Spinal cord (tissue), 10 donors: ENCODE results near the gene FGF19. TPM values are rescaled to one million over a fixed set of nuclear protein-coding genes. Genes with fewer than 3 reads are reported as not detected.

ENCODE experiments used
- DNase-seq, 6 donors: peaks; one replicate each; pipeline versions ENCODE4 v3.0.0 to v3.0.0-alpha.2; 2013 to 2015; ENCODE audit warnings: low spot score in 6 of 6, low read depth in 4 of 6
- H3K27ac ChIP-seq: one replicate; pipeline ENCODE4 v1.5.1; 2013; ENCODE audit warnings: low read depth, low read length, control low read depth
- H3K27me3 ChIP-seq: one replicate; pipeline ENCODE4 v1.6.1; 2013; ENCODE audit warnings: low read length; ENCODE audit not compliant: control insufficient read depth, insufficient read depth
- H3K36me3 ChIP-seq: one replicate; pipeline ENCODE4 v1.6.1; 2013; ENCODE audit warnings: low read length; ENCODE audit not compliant: control insufficient read depth, insufficient read depth
- H3K4me1 ChIP-seq: one replicate; pipeline ENCODE4 v1.6.1; 2013; ENCODE audit warnings: low read length; ENCODE audit not compliant: control insufficient read depth, insufficient read depth
- H3K4me3 ChIP-seq: one replicate; pipeline ENCODE4 v1.5.1; 2013; ENCODE audit warnings: low read depth, low read length, control low read depth
- H3K9me3 ChIP-seq: one replicate; pipeline ENCODE4 v1.6.1; 2013; ENCODE audit warnings: low read length; ENCODE audit not compliant: control insufficient read depth, insufficient read depth
- WGBS: methylation state at CpG from one replicate; pipeline ENCODE4 v1.1.5; 2013; ENCODE audit warnings: missing lambda C conversion rate; ENCODE audit not compliant: insufficient coverage; 5-methylcytosine and 5-hydroxymethylcytosine counted together
- long read RNA-seq, 4 donors: transcript quantifications; one replicate each; lab custom pipeline, GENCODE V29; 2026
- polyA plus RNA-seq, 2 donors: library from polyadenylated mRNA; unstranded; fragments of 120-200 nt; gene quantifications; one replicate each; pipeline ENCODE4 v1.2.1, GENCODE V29; 2013; ENCODE audit not compliant: insufficient read length in 2 of 2
- total RNA-seq, 2 donors: library from RNA; depleted of rRNA in 1 of 2; stranded (reverse); fragments of 120-200 nt in 1 of 2; fragments of >200 nt in 1 of 2; gene quantifications; one replicate each; pipeline versions ENCODE4 v1.2.3 to v1.2.4, GENCODE V29; 2013 to 2014
- donor health status: healthy.

FGF19 gene, protein sequence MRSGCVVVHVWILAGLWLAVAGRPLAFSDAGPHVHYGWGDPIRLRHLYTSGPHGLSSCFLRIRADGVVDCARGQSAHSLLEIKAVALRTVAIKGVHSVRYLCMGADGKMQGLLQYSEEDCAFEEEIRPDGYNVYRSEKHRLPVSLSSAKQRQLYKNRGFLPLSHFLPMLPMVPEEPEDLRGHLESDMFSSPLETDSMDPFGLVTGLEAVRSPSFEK
- total RNA-seq (not detected), polyA plus RNA-seq (under 1 TPM; 0.44 to 0.48 TPM)
- long read RNA-seq, donor 1: 0 reads
- long read RNA-seq, donor 2: 0 reads
- long read RNA-seq, donor 3: 0 reads
- long read RNA-seq, donor 4: 0 reads

GRCh38 chr11:69703768-69704507, at the start of gene FGF19:
TSS of gene FGF19 (minus strand) at chr11:69704022. CDS start at chr11:69703876, 146 bp downstream.
- under 1% methylated on average over 64 of the region's 67 CpGs for WGBS
- Histone ChIP-seq H3K27ac (no peak within 1 kb of the TSS), H3K9me3 (no peaks in the 10 kb centered on the region), H3K36me3 (no peaks in the 10 kb centered on the region), H3K27me3 (peaks cover 74% of the 10 kb centered on the region), H3K4me1 (peaks cover 70% of the 10 kb centered on the region), H3K4me3 (no peak within 1 kb of the TSS)
- no peak for DNase-seq

- H3K27me3 ChIP-seq: no peaks in the 10 kb centered on the region
- 24% methylated on average over 3 of the region's 4 CpGs for WGBS
- H3K36me3 ChIP-seq: no peaks in the 10 kb centered on the region
- no peak overlapping the region for H3K4me3 ChIP-seq
- H3K27ac ChIP-seq: no peak overlapping the region
- H3K4me1 ChIP-seq: no peaks in the 10 kb centered on the region
- DNase-seq: no peak
- H3K9me3 ChIP-seq: no peaks in the 10 kb centered on the region
These were observed 49.1 kb upstream of the FGF19 start for GRCh38 chr11:69752890-69753289.

- Histone ChIP-seq H3K27me3 (no peaks in the 10 kb centered on the region), H3K4me1 (peaks cover 13% of the 10 kb centered on the region), H3K9me3 (no peaks in the 10 kb centered on the region), H3K4me3 (no peak overlapping the region), H3K36me3 (no peaks in the 10 kb centered on the region), H3K27ac (no peak overlapping the region)
- no peak for DNase-seq
- 78% methylated on average over 7 of the region's 11 CpGs for WGBS
These were observed 47.2 kb upstream of the FGF19 start for GRCh38 chr11:69750875-69751597.

GRCh38 chr11:69750108-69750850, 46.5 kb upstream of the FGF19 start:
- DNase-seq: no peak
- no peaks in the 10 kb centered on the region for H3K36me3 ChIP-seq
- no peaks in the 10 kb centered on the region for H3K9me3 ChIP-seq
- H3K4me1 ChIP-seq: peaks cover 21% of the 10 kb centered on the region
- no peaks in the 10 kb centered on the region for H3K27me3 ChIP-seq
- WGBS: 79% methylated on average over 10 of the region's 11 CpGs
- H3K4me3 ChIP-seq: no peak overlapping the region
- no peak overlapping the region for H3K27ac ChIP-seq

GRCh38 chr11:69748637-69749036, 44.8 kb upstream of the FGF19 start:
- H3K4me3 ChIP-seq: no peak overlapping the region
- H3K4me1 ChIP-seq: peaks cover 21% of the 10 kb centered on the region
- H3K27ac ChIP-seq: no peak overlapping the region
- no peaks in the 10 kb centered on the region for H3K36me3 ChIP-seq
- DNase-seq: no peak
- no peaks in the 10 kb centered on the region for H3K27me3 ChIP-seq
- no peaks in the 10 kb centered on the region for H3K9me3 ChIP-seq
- WGBS: 88% methylated on average over 8 of the region's 11 CpGs

- DNase-seq: peak in 1 of 6 donors; percentile 7
- no peak overlapping the region for H3K4me3 ChIP-seq
- peak overlapping the region; percentile 31 for H3K27ac ChIP-seq
- H3K27me3 ChIP-seq: no peaks in the 10 kb centered on the region
- peaks cover 21% of the 10 kb centered on the region for H3K4me1 ChIP-seq
- WGBS: 59% methylated on average over 29 of the region's 29 CpGs
- H3K36me3 ChIP-seq: no peaks in the 10 kb centered on the region
- no peaks in the 10 kb centered on the region for H3K9me3 ChIP-seq
These were observed 43.2 kb upstream of the FGF19 start for GRCh38 chr11:69746752-69747742.

DNA sequence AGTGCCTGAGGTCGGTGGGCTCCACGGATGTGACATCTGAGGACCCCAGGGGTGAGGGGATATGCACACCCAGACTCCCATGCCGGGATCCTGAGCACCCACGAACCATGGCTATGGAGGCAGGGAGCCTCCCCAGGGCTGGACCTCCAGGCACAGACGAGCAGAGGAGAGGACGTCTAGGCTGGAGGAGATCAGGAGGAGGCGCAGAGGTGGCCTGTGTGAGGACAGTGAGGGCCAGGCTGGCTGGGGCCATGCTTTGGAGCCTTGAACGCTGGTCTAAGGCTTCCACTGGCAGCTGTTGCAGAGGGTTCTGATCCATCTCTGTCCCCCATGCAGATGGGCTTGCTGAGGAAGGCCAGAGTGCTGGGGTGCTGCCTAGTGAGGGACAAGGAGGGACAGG, 42.3 kb upstream of the FGF19 start:
- no peaks in the 10 kb centered on the region for H3K36me3 ChIP-seq
- no peak overlapping the region for H3K4me3 ChIP-seq
- no peak for DNase-seq
- H3K4me1 ChIP-seq: peaks cover 21% of the 10 kb centered on the region
- no peak overlapping the region for H3K27ac ChIP-seq
- no peaks in the 10 kb centered on the region for H3K27me3 ChIP-seq
- 78% methylated on average over 8 of the region's 8 CpGs for WGBS
- H3K9me3 ChIP-seq: no peaks in the 10 kb centered on the region

GRCh38 chr11:69745201-69745600, 41.4 kb upstream of the FGF19 start:
- H3K27ac ChIP-seq: no peak overlapping the region
- no peaks in the 10 kb centered on the region for H3K36me3 ChIP-seq
- no peaks in the 10 kb centered on the region for H3K27me3 ChIP-seq
- no peaks in the 10 kb centered on the region for H3K9me3 ChIP-seq
- 88% methylated on average over 10 of the region's 10 CpGs for WGBS
- no peak for DNase-seq
- H3K4me1 ChIP-seq: peaks cover 21% of the 10 kb centered on the region
- H3K4me3 ChIP-seq: no peak overlapping the region
